Left lung (tissue), 10 donors: ENCODE results near the gene UBQLN4. TPM values are rescaled to one million over a fixed set of nuclear protein-coding genes. Genes with fewer than 3 reads are reported as not detected.

ENCODE experiments used
- ATAC-seq: fragments of 200-7000 bp; cut with Tn5 transposase; one replicate; pipeline ENCODE4 v1.9.1; 2020; ENCODE audit warnings: moderate library complexity
- DNase-seq, 4 donors: peaks; one replicate each; pipeline ENCODE4 v3.0.0-alpha.2; 2013 to 2020
- H3K27ac ChIP-seq, 2 donors: fragments of 200-600 bp; sonication (generic) in 1 of 2; one replicate each; pipeline versions ENCODE4 v1.5.0 to v1.8.0; 2020 to 2021
- H3K27me3 ChIP-seq, 2 donors: fragments of 200-600 bp; sonication (generic) in 1 of 2; one replicate each; pipeline versions ENCODE4 v1.5.0 to v1.8.0; 2020 to 2021
- H3K36me3 ChIP-seq, 2 donors: fragments of 200-600 bp; sonication (generic) in 1 of 2; one replicate each; pipeline versions ENCODE4 v1.5.0 to v1.8.0; 2020 to 2021
- H3K4me1 ChIP-seq, 2 donors: fragments of 200-600 bp; one replicate each; pipeline ENCODE4 v1.8.0; 2021
- H3K4me3 ChIP-seq, 2 donors: fragments of 200-600 bp; sonication (generic) in 1 of 2; one replicate each; pipeline versions ENCODE4 v1.5.0 to v1.8.0; 2020 to 2021; ENCODE audit warnings: mild to moderate bottlenecking in 1 of 2
- H3K9me3 ChIP-seq, 2 donors: fragments of 200-600 bp; sonication (generic) in 1 of 2; one replicate each; pipeline versions ENCODE4 v1.5.0 to v1.8.0; 2020 to 2021
- intact Hi-C, 2 donors: fragments of 100-400 bp; cut with DNase I; formaldehyde crosslinking; loops; one replicate each; pipeline versions ENCODE4 v1.11.2 to v1.14.2; 2022
- polyA plus RNA-seq, 6 donors: library from polyadenylated mRNA; unstranded; fragments of 120-200 nt; gene quantifications; one replicate each; pipeline ENCODE4 v1.2.1, GENCODE V29; 2013; ENCODE audit not compliant: insufficient read length in 6 of 6
- total RNA-seq, 2 donors: library from RNA; stranded (reverse); fragmentation: NEBNext Ultra II Directional; extraction: Animal tissue kit (Norgen Biotek cat#: 25700); gene quantifications; one replicate each; pipeline ENCODE4 v1.2.1, GENCODE V29; 2021
- TF ChIP-seq, protein P1 (sequence below), 2 donors: fragments of 200-600 bp; sonication (generic) in 1 of 2; IDR thresholded peaks; one replicate each; pipeline versions ENCODE4 v1.5.0 to v1.8.0; 2021; ENCODE audit warnings: antibody characterized with exemption in 2 of 2
- donor health status: DM: no; HTN: yes; CAD: no.
- donor health status: DM: no; HTN: no; CAD: no.

UBQLN4 gene
- total and polyA plus RNA-seq, 8 donors = 28.7 to 71.8 (median 62.0) TPM

DNA sequence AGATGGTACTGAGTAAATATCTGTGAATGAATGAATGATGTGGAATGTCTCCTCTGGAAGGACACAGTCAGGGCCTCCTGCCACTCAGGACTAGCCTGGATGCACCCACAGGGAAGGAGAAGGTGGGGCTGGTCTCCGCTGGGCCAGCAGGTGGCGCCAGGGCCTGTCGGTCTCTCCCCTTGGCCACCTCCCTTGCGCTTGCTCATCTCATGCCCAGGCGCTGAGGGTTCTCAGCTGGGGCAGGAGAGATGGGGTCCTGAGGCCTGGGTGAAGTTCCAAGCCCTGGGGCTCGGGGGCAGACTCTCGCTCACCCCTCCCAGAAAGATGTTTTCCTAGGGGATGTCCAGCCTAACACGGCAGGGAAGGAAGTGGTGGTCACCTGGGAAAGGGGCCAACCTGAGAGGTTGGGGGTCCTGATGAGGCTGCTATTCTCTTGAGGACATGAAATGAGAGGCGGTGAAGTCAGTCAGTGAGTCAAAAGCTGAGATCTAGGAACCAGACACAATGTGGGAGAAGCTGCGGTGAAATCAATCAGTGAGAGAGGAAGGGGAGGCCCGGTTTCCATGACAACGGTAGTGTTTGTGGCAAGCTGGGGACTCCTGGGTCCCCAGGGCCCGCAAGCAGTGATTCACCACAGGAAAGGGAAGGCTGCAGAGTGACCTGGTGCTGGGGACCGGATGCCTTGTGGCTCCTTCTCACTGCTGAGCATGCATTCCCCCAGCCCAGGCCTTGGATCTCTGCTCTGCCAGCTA lies 43.2 kb upstream of the UBQLN4 start:
- Histone ChIP-seq H3K4me1 (peaks cover 8 to 35% of the 10 kb centered on the region in 2 donors), H3K27me3 (peaks cover 0 to 39% of the 10 kb centered on the region in 2 donors), H3K9me3 (no peaks in the 10 kb centered on the region), H3K27ac (peak overlapping the region; percentile 56 to 71), H3K4me3 (no peak overlapping the region), H3K36me3 (no peaks in the 10 kb centered on the region)
- ATAC-seq (peak; percentile 98), DNase-seq (peak in 3 of 4 donors; percentile 85 to 97 (median 91))
- TF ChIP-seq, protein P1, sequence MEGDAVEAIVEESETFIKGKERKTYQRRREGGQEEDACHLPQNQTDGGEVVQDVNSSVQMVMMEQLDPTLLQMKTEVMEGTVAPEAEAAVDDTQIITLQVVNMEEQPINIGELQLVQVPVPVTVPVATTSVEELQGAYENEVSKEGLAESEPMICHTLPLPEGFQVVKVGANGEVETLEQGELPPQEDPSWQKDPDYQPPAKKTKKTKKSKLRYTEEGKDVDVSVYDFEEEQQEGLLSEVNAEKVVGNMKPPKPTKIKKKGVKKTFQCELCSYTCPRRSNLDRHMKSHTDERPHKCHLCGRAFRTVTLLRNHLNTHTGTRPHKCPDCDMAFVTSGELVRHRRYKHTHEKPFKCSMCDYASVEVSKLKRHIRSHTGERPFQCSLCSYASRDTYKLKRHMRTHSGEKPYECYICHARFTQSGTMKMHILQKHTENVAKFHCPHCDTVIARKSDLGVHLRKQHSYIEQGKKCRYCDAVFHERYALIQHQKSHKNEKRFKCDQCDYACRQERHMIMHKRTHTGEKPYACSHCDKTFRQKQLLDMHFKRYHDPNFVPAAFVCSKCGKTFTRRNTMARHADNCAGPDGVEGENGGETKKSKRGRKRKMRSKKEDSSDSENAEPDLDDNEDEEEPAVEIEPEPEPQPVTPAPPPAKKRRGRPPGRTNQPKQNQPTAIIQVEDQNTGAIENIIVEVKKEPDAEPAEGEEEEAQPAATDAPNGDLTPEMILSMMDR (IDR thresholded peaks at IDR 0.05) = peak; percentile 88 to 95
- intact Hi-C loops = loop anchor here (5.0 kb wide), 1 partner anchor 35 kb away; no protein-coding TSS in a partner anchor

DNA sequence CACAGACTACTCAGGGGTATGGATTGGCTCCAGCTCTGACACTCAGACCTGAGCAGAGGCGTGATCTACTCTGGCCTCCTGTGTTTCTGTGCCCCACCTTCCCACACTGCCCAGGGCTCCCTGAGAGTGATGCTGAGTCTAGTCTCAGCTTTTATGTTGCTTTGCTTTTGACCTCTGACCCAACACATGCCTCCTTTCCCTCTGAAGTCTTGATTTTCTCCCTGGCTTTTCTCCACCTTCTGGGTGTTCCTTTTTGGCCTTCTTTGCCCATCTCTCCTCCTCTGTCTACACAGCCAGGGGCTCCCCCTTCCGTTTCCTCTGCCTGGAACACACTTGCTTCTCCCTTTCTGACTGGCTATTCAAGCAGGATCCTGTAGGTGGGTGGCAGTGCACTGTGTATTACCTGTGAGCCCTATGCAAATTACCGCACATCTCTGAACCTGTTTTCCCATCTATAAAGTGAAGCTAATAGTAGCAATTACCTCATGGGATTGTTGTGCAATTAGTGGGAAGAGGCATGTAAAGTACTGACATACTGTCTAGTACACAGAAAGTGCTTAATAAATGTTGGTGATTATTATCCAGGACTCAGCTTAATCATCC lies 42.4 kb upstream of the UBQLN4 start:
- DNase-seq = no peak
- Histone ChIP-seq H3K27me3 (peaks cover 0 to 37% of the 10 kb centered on the region in 2 donors), H3K9me3 (no peaks in the 10 kb centered on the region), H3K27ac (peak overlapping the region in 1 of 2 donors; percentile 56), H3K36me3 (no peaks in the 10 kb centered on the region), H3K4me3 (no peak overlapping the region), H3K4me1 (peaks cover 8 to 29% of the 10 kb centered on the region in 2 donors)
- ATAC-seq = no peak
- intact Hi-C loops = loop anchor here (5.0 kb wide), 1 partner anchor 36 kb away; no protein-coding TSS in a partner anchor
- TF ChIP-seq, protein P1 (IDR thresholded peaks at IDR 0.05) = no peak

DNA sequence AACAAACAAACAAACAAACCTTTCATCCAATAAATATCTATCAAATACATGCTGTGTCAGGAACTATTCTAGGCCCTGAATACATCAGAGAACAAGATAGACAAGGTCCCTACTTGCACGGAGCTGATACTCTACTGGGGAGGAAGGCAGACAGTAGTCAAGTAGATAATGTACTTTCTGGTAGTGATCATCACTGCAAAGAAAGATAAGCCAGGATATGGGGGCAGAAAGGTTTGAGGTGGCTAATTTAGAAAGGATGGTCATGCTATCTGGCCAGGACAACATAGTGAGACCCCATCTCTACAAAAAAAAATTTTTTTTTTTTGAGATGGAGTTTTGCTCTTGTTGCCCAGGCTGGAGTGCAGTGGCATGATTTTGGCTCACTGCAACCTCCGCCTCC lies 38.0 kb upstream of the UBQLN4 start:
- Histone ChIP-seq H3K4me1 (peaks cover under 1 to 26% of the 10 kb centered on the region in 2 donors), H3K27ac (no peak overlapping the region), H3K36me3 (no peaks in the 10 kb centered on the region), H3K9me3 (no peaks in the 10 kb centered on the region), H3K4me3 (no peak overlapping the region), H3K27me3 (peaks cover 0 to 24% of the 10 kb centered on the region in 2 donors)
- ATAC-seq = no peak
- intact Hi-C loops = loop anchor here in 1 of 2 donors (5.0 kb wide), 1 partner anchor 131 kb away; no protein-coding TSS in a partner anchor
- TF ChIP-seq, protein P1 (IDR thresholded peaks at IDR 0.05) = no peak
- DNase-seq = no peak

DNA sequence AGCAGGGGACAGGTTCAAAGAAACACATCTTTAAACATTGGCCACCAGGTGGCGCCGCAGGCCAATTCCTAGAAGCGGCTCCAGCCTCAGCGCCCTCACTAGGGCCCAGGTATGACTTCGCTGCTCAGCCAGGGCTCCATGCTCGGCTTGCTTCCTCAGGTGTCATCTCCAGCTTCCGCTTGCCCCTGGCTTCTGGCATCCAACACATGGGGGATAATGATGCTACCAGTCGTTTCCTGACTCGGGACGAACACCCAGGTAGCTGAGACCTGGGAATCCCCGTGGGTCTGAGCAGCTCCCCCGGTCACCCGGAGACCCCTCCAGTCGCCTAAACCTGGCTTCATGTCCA lies 37.2 kb upstream of the UBQLN4 start:
- Histone ChIP-seq H3K4me3 (no peak overlapping the region), H3K36me3 (no peaks in the 10 kb centered on the region), H3K27ac (peak overlapping the region in 1 of 2 donors; percentile 45), H3K4me1 (peaks cover 3 to 19% of the 10 kb centered on the region in 2 donors), H3K27me3 (peaks cover 0 to 23% of the 10 kb centered on the region in 2 donors), H3K9me3 (no peaks in the 10 kb centered on the region)
- ATAC-seq (peak; percentile 88), DNase-seq (peak in 3 of 4 donors; percentile 87 to 96 (median 87))
- intact Hi-C loops = loop anchor here in 1 of 2 donors (5.0 kb wide), 1 partner anchor 131 kb away; no protein-coding TSS in a partner anchor
- TF ChIP-seq, protein P1 (IDR thresholded peaks at IDR 0.05) = peak; percentile 79 to 84
